Endodermal cell (in vitro differentiated cells): ENCODE measurements around the gene GP9. TPM values are rescaled to one million over a fixed set of nuclear protein-coding genes. Genes with fewer than 3 reads are reported as not detected.

ENCODE experiments used
- DNase-seq: peaks from one replicate; pipeline ENCODE4 v3.0.0-alpha.2; 2017
- H3K27ac ChIP-seq: 2 replicates; pipeline ENCODE4 v1.5.1; 2013; ENCODE audit warnings: mild to moderate bottlenecking, low read depth, low read length, moderate library complexity
- H3K27me3 ChIP-seq: 2 replicates; pipeline ENCODE4 v1.6.1; 2013; ENCODE audit warnings: mild to moderate bottlenecking, low read length, moderate library complexity; ENCODE audit not compliant: insufficient read depth, control insufficient read depth, poor library complexity, severe bottlenecking
- H3K36me3 ChIP-seq: 2 replicates; pipeline ENCODE4 v1.7.0; 2013; ENCODE audit warnings: mild to moderate bottlenecking, low read length, moderate library complexity; ENCODE audit not compliant: control insufficient read depth, insufficient read depth
- H3K4me1 ChIP-seq: one replicate; pipeline ENCODE4 v1.7.0; 2013; ENCODE audit warnings: low read length; ENCODE audit not compliant: control insufficient read depth, insufficient read depth
- H3K4me3 ChIP-seq: 2 replicates; pipeline ENCODE4 v1.5.1; 2013; ENCODE audit warnings: mild to moderate bottlenecking, low read length, moderate library complexity
- H3K9ac ChIP-seq: 2 replicates; pipeline ENCODE4 v1.6.1; 2013; ENCODE audit warnings: mild to moderate bottlenecking, low read length, moderate library complexity; ENCODE audit not compliant: poor library complexity, severe bottlenecking; ENCODE audit errors: extremely low read depth
- H3K9me3 ChIP-seq: 2 replicates; pipeline ENCODE4 v1.6.1; 2013; ENCODE audit warnings: mild to moderate bottlenecking, low read length, moderate library complexity; ENCODE audit not compliant: control insufficient read depth
- H3K27ac Mint-ChIP-seq: 2 replicates; pipeline ENCODE4 v1.8.0; 2020; ENCODE audit warnings: mixed read lengths
- H3K27me3 Mint-ChIP-seq: 2 replicates; pipeline ENCODE4 v1.8.0; 2021; ENCODE audit warnings: mild to moderate bottlenecking, mixed read lengths; ENCODE audit not compliant: insufficient read depth
- H3K36me3 Mint-ChIP-seq: 2 replicates; pipeline ENCODE4 v1.8.0; 2020; ENCODE audit warnings: low read depth, mixed read lengths
- H3K4me1 Mint-ChIP-seq: 2 replicates; pipeline ENCODE4 v1.8.0; 2020; ENCODE audit warnings: mixed read lengths
- H3K4me3 Mint-ChIP-seq: 2 replicates; pipeline ENCODE4 v1.8.0; 2020; ENCODE audit warnings: mild to moderate bottlenecking, moderate library complexity, mixed read lengths
- H3K9me3 Mint-ChIP-seq: 2 replicates; pipeline ENCODE4 v1.8.0; 2020; ENCODE audit warnings: mild to moderate bottlenecking, mixed read lengths
- WGBS, 2 experiments: methylation state at CpG; one replicate each; pipeline versions ENCODE4 v1.1.5 to v1.1.7; 2013; ENCODE audit warnings: missing lambda C conversion rate in 2 of 2, mixed read lengths in 1 of 2; ENCODE audit not compliant: insufficient coverage in 1 of 2, insufficient read length in 1 of 2; 5-methylcytosine and 5-hydroxymethylcytosine counted together
- total RNA-seq, 2 donors: library from RNA; stranded (reverse); fragmentation: NEBNext Ultra II Directional in 1 of 2; extraction: Animal tissue kit (Norgen Biotek cat#: 25700) in 1 of 2; gene quantifications; 2 replicates in 1 of 2; 3 replicates in 1 of 2; pipeline ENCODE4 v1.2.1, GENCODE V29; 2021
- TF ChIP-seq, protein P1 (sequence below): fragments of 200-600 bp; sonication (generic); conservative IDR thresholded peaks from 2 replicates; pipeline ENCODE4 v1.5.0; 2021; ENCODE audit warnings: antibody characterized with exemption, mild to moderate bottlenecking

The GP9 gene
- total RNA-seq, 2 donors from 2014 or later, result not detected

DNA sequence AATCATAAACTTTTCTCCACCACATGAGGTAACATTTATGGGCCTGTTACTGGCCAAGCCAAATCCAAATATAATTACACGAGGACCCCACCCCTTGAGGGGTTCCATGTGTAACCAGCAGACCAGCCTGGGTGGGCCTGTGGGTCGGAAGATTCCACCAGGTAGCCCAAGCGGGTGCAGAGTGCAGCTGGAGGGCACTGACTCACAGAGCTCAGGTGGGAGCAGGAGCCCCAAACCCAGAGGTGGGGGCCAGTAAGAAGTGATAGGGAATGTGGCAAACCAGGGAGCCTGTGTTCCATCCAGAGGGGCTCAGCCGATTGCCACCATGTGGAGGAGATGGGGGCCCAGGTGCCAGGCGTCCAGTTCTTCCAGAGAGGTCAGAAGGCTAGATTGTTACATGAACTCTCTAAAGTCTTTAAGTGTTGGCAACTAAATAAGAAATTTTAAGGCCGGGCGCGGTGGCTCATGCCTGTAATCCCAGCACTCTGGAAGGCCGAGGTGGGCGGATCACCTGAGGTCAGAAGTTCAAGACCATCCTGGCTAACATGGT is 2.6 kb downstream of the GP9 start:
- DNase-seq, result peak; percentile 35
- Histone ChIP-seq H3K36me3 (no peaks in the 10 kb centered on the region), H3K27me3 (no peaks in the 10 kb centered on the region), H3K4me3 (no peak overlapping the region), H3K9ac (no peak overlapping the region), H3K27ac (no peak overlapping the region), H3K9me3 (no peaks in the 10 kb centered on the region), H3K4me1 (no peaks in the 10 kb centered on the region)
- WGBS, 2 experiments, result 93 to 95% methylated on average over 9 to 10 of the region's 10 CpGs
- peaks cover 2% of the 10 kb centered on the region for H3K27me3 Mint-ChIP-seq
- H3K4me1 Mint-ChIP-seq, result peaks cover 6% of the 10 kb centered on the region
- peaks cover 5% of the 10 kb centered on the region for H3K9me3 Mint-ChIP-seq
- no peaks in the 10 kb centered on the region for H3K36me3 Mint-ChIP-seq
- H3K4me3 Mint-ChIP-seq, result no peak overlapping the region
- TF ChIP-seq, protein P1, sequence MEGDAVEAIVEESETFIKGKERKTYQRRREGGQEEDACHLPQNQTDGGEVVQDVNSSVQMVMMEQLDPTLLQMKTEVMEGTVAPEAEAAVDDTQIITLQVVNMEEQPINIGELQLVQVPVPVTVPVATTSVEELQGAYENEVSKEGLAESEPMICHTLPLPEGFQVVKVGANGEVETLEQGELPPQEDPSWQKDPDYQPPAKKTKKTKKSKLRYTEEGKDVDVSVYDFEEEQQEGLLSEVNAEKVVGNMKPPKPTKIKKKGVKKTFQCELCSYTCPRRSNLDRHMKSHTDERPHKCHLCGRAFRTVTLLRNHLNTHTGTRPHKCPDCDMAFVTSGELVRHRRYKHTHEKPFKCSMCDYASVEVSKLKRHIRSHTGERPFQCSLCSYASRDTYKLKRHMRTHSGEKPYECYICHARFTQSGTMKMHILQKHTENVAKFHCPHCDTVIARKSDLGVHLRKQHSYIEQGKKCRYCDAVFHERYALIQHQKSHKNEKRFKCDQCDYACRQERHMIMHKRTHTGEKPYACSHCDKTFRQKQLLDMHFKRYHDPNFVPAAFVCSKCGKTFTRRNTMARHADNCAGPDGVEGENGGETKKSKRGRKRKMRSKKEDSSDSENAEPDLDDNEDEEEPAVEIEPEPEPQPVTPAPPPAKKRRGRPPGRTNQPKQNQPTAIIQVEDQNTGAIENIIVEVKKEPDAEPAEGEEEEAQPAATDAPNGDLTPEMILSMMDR, result no peak
- peak overlapping the region; percentile 4 for H3K27ac Mint-ChIP-seq

DNA sequence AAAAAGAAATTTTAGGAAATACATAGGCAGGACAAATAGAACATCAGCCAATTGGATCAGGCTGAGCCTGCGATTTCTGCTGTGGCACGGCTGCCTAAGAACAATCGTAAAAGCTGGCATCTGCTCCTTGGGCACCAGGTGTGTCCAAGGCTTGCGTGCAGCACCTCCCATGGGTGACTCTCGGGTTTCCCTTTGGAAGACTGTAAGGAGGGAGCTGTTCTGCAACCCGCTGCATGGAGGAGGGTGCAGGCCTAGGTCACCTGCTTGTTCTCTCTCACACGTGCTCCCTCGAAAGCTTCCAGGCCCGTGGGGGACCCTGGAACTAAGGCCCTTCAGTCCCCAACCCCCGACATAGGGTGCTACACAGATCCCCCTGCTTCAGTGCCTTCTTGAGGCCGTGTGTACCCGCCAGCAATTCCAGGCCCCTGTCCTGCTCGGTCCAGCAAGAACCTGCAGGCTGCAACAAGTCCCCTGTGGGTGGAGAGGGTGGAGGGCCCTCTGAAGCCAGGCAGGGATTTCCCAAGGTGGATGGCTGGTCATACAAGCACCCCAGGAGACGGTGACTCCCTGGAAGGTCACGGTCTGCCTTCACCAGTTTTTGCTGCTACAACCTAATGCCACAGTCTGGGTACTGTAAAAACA is 3.4 kb downstream of the GP9 start:
- peaks cover 2% of the 10 kb centered on the region for H3K27me3 Mint-ChIP-seq
- peaks cover 5% of the 10 kb centered on the region for H3K9me3 Mint-ChIP-seq
- DNase-seq, result peak; percentile 39
- no peak overlapping the region for H3K27ac ChIP-seq
- H3K4me1 Mint-ChIP-seq, result peaks cover 2% of the 10 kb centered on the region
- no peaks in the 10 kb centered on the region for H3K36me3 ChIP-seq
- no peaks in the 10 kb centered on the region for H3K36me3 Mint-ChIP-seq
- H3K27ac Mint-ChIP-seq, result no peak overlapping the region
- no peaks in the 10 kb centered on the region for H3K27me3 ChIP-seq
- TF ChIP-seq, protein P1, result no peak
- H3K4me1 ChIP-seq, result no peaks in the 10 kb centered on the region
- no peak overlapping the region for H3K4me3 ChIP-seq
- no peak overlapping the region for H3K9ac ChIP-seq
- no peak overlapping the region for H3K4me3 Mint-ChIP-seq
- WGBS, 2 experiments, result 90 to 92% methylated on average over 7 to 15 of the region's 15 CpGs
- no peaks in the 10 kb centered on the region for H3K9me3 ChIP-seq

DNA sequence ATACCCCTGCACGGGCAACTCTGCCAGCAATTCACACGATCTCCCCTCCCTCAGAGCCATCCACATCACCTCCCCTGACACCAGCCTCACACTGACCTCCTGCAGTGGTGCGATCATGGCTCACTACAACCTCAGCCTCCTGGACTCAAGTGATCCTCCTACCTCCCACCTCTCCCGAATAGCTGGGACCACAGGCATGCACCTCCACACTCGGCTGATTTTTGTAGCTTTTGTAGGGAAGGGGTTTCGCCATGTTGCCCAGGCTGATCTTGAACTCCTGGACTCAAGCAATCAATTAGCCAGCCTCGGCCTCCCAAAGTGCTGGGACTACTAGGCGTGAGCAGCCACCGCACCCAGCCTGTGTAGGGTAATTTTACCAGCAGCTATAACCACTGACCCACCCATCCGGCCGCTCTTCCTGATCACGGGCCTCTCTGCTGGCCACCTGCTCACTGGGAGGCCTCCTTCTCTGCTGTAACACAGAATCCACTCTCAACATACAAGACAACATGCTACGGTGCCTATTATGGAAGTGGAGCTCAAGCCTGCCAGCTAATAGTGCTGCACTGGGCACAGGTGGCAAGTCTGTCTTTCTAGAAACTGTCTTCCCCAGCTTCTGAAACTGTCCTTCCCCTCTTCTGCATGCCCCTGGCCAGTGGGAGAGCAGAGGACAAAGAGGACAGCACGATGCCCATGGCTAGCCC is 4.6 kb downstream of the GP9 start:
- Histone ChIP-seq H3K27me3 (no peaks in the 10 kb centered on the region), H3K9ac (no peak overlapping the region), H3K27ac (no peak overlapping the region), H3K36me3 (no peaks in the 10 kb centered on the region), H3K9me3 (no peaks in the 10 kb centered on the region), H3K4me1 (no peaks in the 10 kb centered on the region), H3K4me3 (no peak overlapping the region)
- Mint-ChIP-seq H3K4me1 (peaks cover 2% of the 10 kb centered on the region), H3K4me3 (no peak overlapping the region), H3K36me3 (no peaks in the 10 kb centered on the region), H3K27me3 (peaks cover 8% of the 10 kb centered on the region), H3K9me3 (peaks cover 5% of the 10 kb centered on the region), H3K27ac (no peak overlapping the region)
- WGBS, 2 experiments, result 91 to 92% methylated on average over 12 to 14 of the region's 14 CpGs
- DNase-seq, result peak; percentile 21
- TF ChIP-seq, protein P1, result no peak
